Measurements from ENCODE around the gene RNH1.

- TF ChIP-seq EZH2phosphoT487 (IDR thresholded peaks at IDR 0.05; ENCODE audit: borderline replicate concordance, low read length) (no peak), CTCF (IDR thresholded peaks at IDR 0.05; ENCODE audit: low read depth, low read length, poor library complexity, severe bottlenecking) (no peak)
Measured at GRCh38 chr11:475941-476340, 31.1 kb downstream of the RNH1 start.
